HepG2 (cell line): ENCODE results near the gene CYB5B. TPM values are rescaled to one million over a fixed set of nuclear protein-coding genes. Genes with fewer than 3 reads are reported as not detected.

ENCODE experiments used
- ATAC-seq: fragments of 200-7000 bp; cut with Tn5 transposase; 3 replicates; pipeline ENCODE4 v1.9.1; 2020; ENCODE audit warnings: mild to moderate bottlenecking, moderate library complexity
- BruUV-seq: library from RNA; stranded (reverse); fragments of 400-500 nt; replicated peaks from 2 replicates; lab custom pipeline; 2021; lab: Mats Ljungman, UMichigan
- CTCF ChIA-PET: fragments of 300-600 bp; formaldehyde crosslinking; extraction: SDS; loops from one replicate; lab custom pipeline; 2021; ENCODE audit warnings: low total read pairs, inconsistent platforms, low intra/inter-chr PET ratio; lab: Yijun Ruan, JAX
- POLR2A ChIA-PET: fragments of 350-600 bp; sonication (Branson Sonifier 250); formaldehyde crosslinking; loops from one replicate; lab custom pipeline; 2020; ENCODE audit warnings: antibody characterized with exemption, inconsistent platforms; lab: Yijun Ruan, JAX
- DNase-seq: peaks from one replicate; pipeline ENCODE4 v3.0.0-alpha.2; 2015; ENCODE audit warnings: low spot score
- FAIRE-seq: peaks from 3 replicates; lab custom pipeline; 2011; peaks lifted over from hg19 to GRCh38; lab: Jason Lieb, UNC
- H2AFZ ChIP-seq: one replicate; pipeline ENCODE4 v1.6.1; 2011; ENCODE audit warnings: low read length, inconsistent platforms
- H3K27ac ChIP-seq: fragments of 300-600 bp; 3 replicates; pipeline ENCODE4 v1.8.0; 2011; ENCODE audit warnings: mixed run types, mild to moderate bottlenecking, mixed read lengths, low read length, inconsistent platforms; ENCODE audit not compliant: insufficient read depth; ENCODE audit errors: extremely low read length
- H3K27me3 ChIP-seq, 2 experiments: fragments of 200-600 bp in 1 of 2; 2 replicates in 1 of 2; 3 replicates in 1 of 2; pipeline versions ENCODE4 v1.6.0 to v1.8.0; 2011; ENCODE audit warnings: low read length in 2 of 2, mild to moderate bottlenecking in 2 of 2, moderate library complexity in 2 of 2, inconsistent platforms in 1 of 2; ENCODE audit not compliant: insufficient read depth in 2 of 2, control insufficient read depth in 1 of 2
- H3K36me3 ChIP-seq, 2 experiments: fragments of 200-600 bp in 1 of 2; replicated peaks in 1 of 2; 2 replicates in 1 of 2; 3 replicates in 1 of 2; pipeline versions ENCODE4 v1.5.1 to v1.8.0; 2011; ENCODE audit warnings: low read length in 2 of 2, inconsistent platforms in 1 of 2; ENCODE audit not compliant: insufficient read depth in 2 of 2, control insufficient read depth in 1 of 2
- H3K4me1 ChIP-seq: 2 replicates; pipeline ENCODE4 v1.5.1; 2012; ENCODE audit warnings: low read length, inconsistent platforms; ENCODE audit not compliant: insufficient read depth
- H3K4me2 ChIP-seq: 2 replicates; pipeline ENCODE4 v1.6.0; 2011; ENCODE audit warnings: low read depth, low read length, inconsistent platforms
- H3K4me3 ChIP-seq, 3 experiments: fragments of 200-600 bp in 1 of 3; sonication (generic), shearing (Covaris generic) in 1 of 3; replicated peaks in 1 of 3; 2 replicates each; pipeline ENCODE4 v1.5.1; 2011 to 2016; ENCODE audit warnings: low read length in 3 of 3, inconsistent platforms in 2 of 3, low read depth in 2 of 3, mild to moderate bottlenecking in 2 of 3, control low read depth in 1 of 3, mixed read lengths in 1 of 3; ENCODE audit not compliant: insufficient read depth in 1 of 3
- H3K79me2 ChIP-seq: one replicate; pipeline ENCODE4 v1.6.1; 2011; ENCODE audit warnings: low read length, inconsistent platforms; ENCODE audit not compliant: insufficient read depth
- H3K9ac ChIP-seq: 2 replicates; pipeline ENCODE4 v1.6.0; 2011; ENCODE audit warnings: mild to moderate bottlenecking, low read depth, low read length, inconsistent platforms; ENCODE audit not compliant: insufficient read depth
- H3K9me3 ChIP-seq: 2 replicates; pipeline ENCODE4 v1.5.1; 2012; ENCODE audit warnings: mild to moderate bottlenecking, low read length
- H4K20me1 ChIP-seq: 2 replicates; pipeline ENCODE4 v1.6.0; 2011; ENCODE audit warnings: inconsistent platforms, mild to moderate bottlenecking, low read length, moderate library complexity; ENCODE audit not compliant: insufficient read depth
- DNMT1 ChIP-seq: sonication (generic); formaldehyde crosslinking; IDR thresholded peaks from 2 replicates; pipeline ENCODE4 v1.5.1; 2020; ENCODE audit warnings: mild to moderate bottlenecking, missing genetic modification reagents
- GATAD2A ChIP-seq: IDR thresholded peaks from 2 replicates; pipeline ENCODE4 v1.6.1; 2016
- RBFOX2 ChIP-seq: fragments of 200-400 bp; formaldehyde crosslinking; IDR thresholded peaks from 2 replicates; pipeline ENCODE4 v1.6.1; 2017; ENCODE audit warnings: low read depth, mild to moderate bottlenecking, low read length
- RBM22 ChIP-seq: fragments of 200-400 bp; formaldehyde crosslinking; optimal IDR thresholded peaks from 2 replicates; pipeline ENCODE3; 2017; ENCODE audit warnings: mild to moderate bottlenecking, low read length, moderate library complexity
- SMARCE1 ChIP-seq: fragments of 450-650 bp; IDR thresholded peaks from 2 replicates; pipeline ENCODE4 v1.6.1; 2017; ENCODE audit warnings: borderline replicate concordance
- SUZ12 ChIP-seq: fragments of 150-350 bp; IDR thresholded peaks from 2 replicates; pipeline ENCODE4 v1.6.1; 2014; ENCODE audit warnings: low read depth, low read length
- ZMAT3 ChIP-seq: sonication (generic); formaldehyde crosslinking; conservative IDR thresholded peaks from 2 replicates; pipeline ENCODE4 v1.7.0; 2021; ENCODE audit warnings: missing genetic modification reagents
- ZNF33A ChIP-seq: sonication (generic); formaldehyde crosslinking; IDR thresholded peaks from 2 replicates; pipeline ENCODE4 v1.5.1; 2020; ENCODE audit warnings: missing genetic modification reagents, mild to moderate bottlenecking, moderate library complexity, borderline replicate concordance
- ZNF343 ChIP-seq: sonication (generic); formaldehyde crosslinking; IDR thresholded peaks from 2 replicates; pipeline ENCODE4 v1.4.0; 2020; ENCODE audit warnings: mild to moderate bottlenecking, missing genetic modification reagents
- ZNF747 ChIP-seq: sonication (generic); formaldehyde crosslinking; IDR thresholded peaks from 2 replicates; pipeline ENCODE4 v1.8.1; 2023; ENCODE audit warnings: missing genetic modification reagents, mild to moderate bottlenecking, borderline replicate concordance
- ZSCAN9 ChIP-seq: IDR thresholded peaks from 2 replicates; pipeline ENCODE4 v1.6.1; 2016; ENCODE audit warnings: borderline replicate concordance
- WGBS: methylation state at CpG from one replicate; pipeline ENCODE4 v1.1.6; 2017; ENCODE audit warnings: low lambda C conversion rate; 5-methylcytosine and 5-hydroxymethylcytosine counted together
- in situ Hi-C: cut with HindIII; loops from 2 replicates; pipeline ENCODE4 v1.10.0; 2017; ENCODE audit warnings: low pct_unique_long_range_greater_than_20kb; ENCODE audit not compliant: extremely low pct_ligation_motif_present
- intact Hi-C: fragments of 100-400 bp; cut with micrococcal nuclease; formaldehyde crosslinking; loops from one replicate; pipeline ENCODE4 v1.10.0; 2022; ENCODE audit not compliant: unreplicated experiment
- polyA plus RNA-seq, 8 experiments: library from polyadenylated mRNA; depleted of rRNA in 3 of 8; stranded (reverse) in 7 of 8; unstranded in 1 of 8; fragments of >200 nt; fragmentation: Illumina TruSeq in 4 of 8; extraction: Trizol in 4 of 8; gene quantifications; 2 replicates each; pipeline versions ENCODE4 v1.2.1 to v1.2.3, GENCODE V29; 2011 to 2016; ENCODE audit warnings: low read depth in 4 of 8, missing spikeins in 1 of 8, mixed read lengths in 1 of 8; ENCODE audit not compliant: insufficient read depth in 1 of 8
- total RNA-seq, 5 experiments: library from RNA; depleted of rRNA; stranded (reverse); fragments of >200 nt; fragmentation: Illumina TruSeq; extraction: Trizol; gene quantifications; 2 replicates each; pipeline ENCODE4 v1.2.3, GENCODE V29; 2016; ENCODE audit warnings: low read depth in 1 of 5
- TF ChIP-seq, protein P1 (sequence below), 2 experiments: fragments of 450-650 bp in 1 of 2; sonication (generic) in 1 of 2; formaldehyde crosslinking in 1 of 2; IDR thresholded peaks; 2 replicates each; pipeline versions ENCODE4 v1.6.1 to v1.8.0; 2016 to 2022; ENCODE audit warnings: antibody characterized with exemption in 1 of 2, mild to moderate bottlenecking in 1 of 2, missing genetic modification reagents in 1 of 2
- TF ChIP-seq, protein P2 (sequence below): sonication (generic); formaldehyde crosslinking; conservative IDR thresholded peaks from 2 replicates; pipeline ENCODE4 v1.8.0; 2022; ENCODE audit warnings: low read depth, missing genetic modification reagents
- TF ChIP-seq, protein P3 (sequence below), 2 experiments: fragments of 450-650 bp in 1 of 2; sonication (generic) in 1 of 2; formaldehyde crosslinking; IDR thresholded peaks; 2 replicates each; pipeline versions ENCODE4 v1.5.0 to v1.8.0; 2020 to 2022; ENCODE audit warnings: mild to moderate bottlenecking in 1 of 2, missing genetic modification reagents in 1 of 2

CYB5B gene
- total and polyA plus RNA-seq, 2 of the 13 experiments (the other 11 are each of a cell fraction or from before 2014, with no cell fraction given) = 234 to 432 TPM

DNA sequence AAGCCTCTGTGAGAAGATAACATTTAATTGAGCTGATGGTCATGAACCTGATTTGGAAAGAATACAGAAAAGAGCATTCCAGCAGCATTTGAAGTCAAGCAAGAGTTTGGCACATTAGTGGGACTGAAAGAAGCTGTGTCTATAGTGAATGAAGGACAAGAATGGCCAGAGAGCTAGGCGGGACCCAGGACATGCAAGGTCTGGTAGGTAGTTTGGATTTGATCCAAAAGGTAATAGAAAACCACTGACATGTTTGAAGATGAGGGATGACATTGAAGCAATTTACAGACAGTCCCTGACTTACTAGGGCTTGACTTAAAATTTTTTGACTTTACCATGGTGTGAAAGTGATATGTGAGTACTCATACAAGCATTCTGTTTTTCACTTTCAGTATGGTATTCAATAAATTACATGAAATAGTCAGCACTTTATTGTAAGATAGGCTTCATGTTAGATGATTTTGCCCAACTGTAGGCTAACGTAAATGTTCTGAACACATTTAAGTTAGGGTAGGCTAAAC lies 7.6 kb downstream of the CYB5B start:
- H2AFZ ChIP-seq = no peak overlapping the region
- H3K27ac ChIP-seq = no peak overlapping the region
- FAIRE-seq = no peak
- no peak for ATAC-seq
- no peak for DNase-seq
- POLR2A ChIA-PET = no interaction called here
- peaks cover 23 to 67% of the 10 kb centered on the region in 2 experiments for H3K36me3 ChIP-seq
- no peaks in the 10 kb centered on the region for H3K27me3 ChIP-seq
- H4K20me1 ChIP-seq = peaks cover 8% of the 10 kb centered on the region
- CTCF ChIA-PET = no interaction called here
- no peak overlapping the region for H3K4me2 ChIP-seq
- intact Hi-C loops (no loop called here), in situ Hi-C loops (no loop called here)
- BruUV-seq = no TSS peak
- no peak overlapping the region for H3K4me3 ChIP-seq
- no peak overlapping the region for H3K9ac ChIP-seq
- no peaks in the 10 kb centered on the region for H3K9me3 ChIP-seq
- peaks cover 93% of the 10 kb centered on the region for H3K4me1 ChIP-seq
- 98% methylated on average over 2 of the region's 2 CpGs for WGBS
- H3K79me2 ChIP-seq = peaks cover 93% of the 10 kb centered on the region
- TF ChIP-seq ZSCAN9 (CRISPR knock-in tag) = no peak
- TF ChIP-seq RBFOX2 = peak; percentile 54; the same call in 1 of the 2 replicates
- TF ChIP-seq SMARCE1 = no peak
- TF ChIP-seq ZMAT3 (CRISPR knock-in tag) = no peak
- no peak for TF ChIP-seq DNMT1 (CRISPR knock-in tag)
- TF ChIP-seq GATAD2A (CRISPR knock-in tag) = no peak
- TF ChIP-seq SUZ12 = no peak
- TF ChIP-seq, protein P1, sequence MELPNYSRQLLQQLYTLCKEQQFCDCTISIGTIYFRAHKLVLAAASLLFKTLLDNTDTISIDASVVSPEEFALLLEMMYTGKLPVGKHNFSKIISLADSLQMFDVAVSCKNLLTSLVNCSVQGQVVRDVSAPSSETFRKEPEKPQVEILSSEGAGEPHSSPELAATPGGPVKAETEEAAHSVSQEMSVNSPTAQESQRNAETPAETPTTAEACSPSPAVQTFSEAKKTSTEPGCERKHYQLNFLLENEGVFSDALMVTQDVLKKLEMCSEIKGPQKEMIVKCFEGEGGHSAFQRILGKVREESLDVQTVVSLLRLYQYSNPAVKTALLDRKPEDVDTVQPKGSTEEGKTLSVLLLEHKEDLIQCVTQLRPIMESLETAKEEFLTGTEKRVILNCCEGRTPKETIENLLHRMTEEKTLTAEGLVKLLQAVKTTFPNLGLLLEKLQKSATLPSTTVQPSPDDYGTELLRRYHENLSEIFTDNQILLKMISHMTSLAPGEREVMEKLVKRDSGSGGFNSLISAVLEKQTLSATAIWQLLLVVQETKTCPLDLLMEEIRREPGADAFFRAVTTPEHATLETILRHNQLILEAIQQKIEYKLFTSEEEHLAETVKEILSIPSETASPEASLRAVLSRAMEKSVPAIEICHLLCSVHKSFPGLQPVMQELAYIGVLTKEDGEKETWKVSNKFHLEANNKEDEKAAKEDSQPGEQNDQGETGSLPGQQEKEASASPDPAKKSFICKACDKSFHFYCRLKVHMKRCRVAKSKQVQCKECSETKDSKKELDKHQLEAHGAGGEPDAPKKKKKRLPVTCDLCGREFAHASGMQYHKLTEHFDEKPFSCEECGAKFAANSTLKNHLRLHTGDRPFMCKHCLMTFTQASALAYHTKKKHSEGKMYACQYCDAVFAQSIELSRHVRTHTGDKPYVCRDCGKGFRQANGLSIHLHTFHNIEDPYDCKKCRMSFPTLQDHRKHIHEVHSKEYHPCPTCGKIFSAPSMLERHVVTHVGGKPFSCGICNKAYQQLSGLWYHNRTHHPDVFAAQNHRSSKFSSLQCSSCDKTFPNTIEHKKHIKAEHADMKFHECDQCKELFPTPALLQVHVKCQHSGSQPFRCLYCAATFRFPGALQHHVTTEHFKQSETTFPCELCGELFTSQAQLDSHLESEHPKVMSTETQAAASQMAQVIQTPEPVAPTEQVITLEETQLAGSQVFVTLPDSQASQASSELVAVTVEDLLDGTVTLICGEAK (IDR thresholded peaks at IDR 0.05) = no peak
- TF ChIP-seq, protein P1 (CRISPR knock-in tag; IDR thresholded peaks at IDR 0.05) = no peak
- TF ChIP-seq ZNF33A = no peak
- peak; percentile 31 for TF ChIP-seq RBM22
- no peak for TF ChIP-seq ZNF343 (CRISPR knock-in tag)
- TF ChIP-seq ZNF747 (CRISPR knock-in tag) = no peak
- TF ChIP-seq, protein P2, sequence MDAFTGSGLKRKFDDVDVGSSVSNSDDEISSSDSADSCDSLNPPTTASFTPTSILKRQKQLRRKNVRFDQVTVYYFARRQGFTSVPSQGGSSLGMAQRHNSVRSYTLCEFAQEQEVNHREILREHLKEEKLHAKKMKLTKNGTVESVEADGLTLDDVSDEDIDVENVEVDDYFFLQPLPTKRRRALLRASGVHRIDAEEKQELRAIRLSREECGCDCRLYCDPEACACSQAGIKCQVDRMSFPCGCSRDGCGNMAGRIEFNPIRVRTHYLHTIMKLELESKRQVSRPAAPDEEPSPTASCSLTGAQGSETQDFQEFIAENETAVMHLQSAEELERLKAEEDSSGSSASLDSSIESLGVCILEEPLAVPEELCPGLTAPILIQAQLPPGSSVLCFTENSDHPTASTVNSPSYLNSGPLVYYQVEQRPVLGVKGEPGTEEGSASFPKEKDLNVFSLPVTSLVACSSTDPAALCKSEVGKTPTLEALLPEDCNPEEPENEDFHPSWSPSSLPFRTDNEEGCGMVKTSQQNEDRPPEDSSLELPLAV (CRISPR knock-in tag) = no peak
- TF ChIP-seq, protein P3, sequence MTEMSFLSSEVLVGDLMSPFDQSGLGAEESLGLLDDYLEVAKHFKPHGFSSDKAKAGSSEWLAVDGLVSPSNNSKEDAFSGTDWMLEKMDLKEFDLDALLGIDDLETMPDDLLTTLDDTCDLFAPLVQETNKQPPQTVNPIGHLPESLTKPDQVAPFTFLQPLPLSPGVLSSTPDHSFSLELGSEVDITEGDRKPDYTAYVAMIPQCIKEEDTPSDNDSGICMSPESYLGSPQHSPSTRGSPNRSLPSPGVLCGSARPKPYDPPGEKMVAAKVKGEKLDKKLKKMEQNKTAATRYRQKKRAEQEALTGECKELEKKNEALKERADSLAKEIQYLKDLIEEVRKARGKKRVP (CRISPR knock-in tag; IDR thresholded peaks at IDR 0.05) = no peak
